OCI-LY1 (cell line): ENCODE measurements around the gene LIX1L.

Experiments
- H2AFZ ChIP-seq: fragments of 200-600 bp; sonication (generic), shearing (Covaris generic); 2 replicates; pipeline ENCODE4 v1.6.0; 2014; ENCODE audit warnings: antibody characterized with exemption, mild to moderate bottlenecking, low read length
- H3F3A ChIP-seq: fragments of 200-600 bp; sonication (generic), shearing (Covaris generic); 2 replicates; pipeline ENCODE4 v1.6.0; 2014; ENCODE audit warnings: mild to moderate bottlenecking, antibody characterized with exemption, low read length, moderate library complexity; ENCODE audit not compliant: insufficient read depth
- H3K27ac ChIP-seq: fragments of 200-600 bp; sonication (generic); 2 replicates; pipeline ENCODE4 v1.5.1; 2014; ENCODE audit warnings: low read length, mixed run types, mild to moderate bottlenecking, low read depth; ENCODE audit not compliant: poor library complexity, severe bottlenecking
- H3K27me3 ChIP-seq: fragments of 200-600 bp; sonication (generic); 2 replicates; pipeline ENCODE4 v1.6.0; 2014; ENCODE audit warnings: antibody characterized with exemption, mild to moderate bottlenecking, low read length, moderate library complexity; ENCODE audit not compliant: insufficient read depth
- H3K36me3 ChIP-seq: fragments of 200-600 bp; sonication (generic); 2 replicates; pipeline ENCODE4 v1.6.1; 2014; ENCODE audit warnings: mild to moderate bottlenecking, antibody characterized with exemption, low read length, moderate library complexity, mixed read lengths; ENCODE audit not compliant: insufficient read depth
- H3K4me1 ChIP-seq: fragments of 200-600 bp; sonication (generic); 2 replicates; pipeline ENCODE4 v1.5.1; 2014; ENCODE audit warnings: mild to moderate bottlenecking, low read length, moderate library complexity; ENCODE audit not compliant: insufficient read depth, severe bottlenecking
- H3K4me2 ChIP-seq: fragments of 200-600 bp; sonication (generic), shearing (Covaris generic); 2 replicates; pipeline ENCODE4 v1.6.1; 2014; ENCODE audit warnings: low read length
- H3K4me3 ChIP-seq: fragments of 200-600 bp; sonication (generic); 2 replicates; pipeline ENCODE4 v1.5.1; 2014; ENCODE audit warnings: low read length, low read depth, mild to moderate bottlenecking, mixed read lengths; ENCODE audit not compliant: poor library complexity, severe bottlenecking
- H3K79me2 ChIP-seq: fragments of 200-600 bp; shearing (Covaris generic); 2 replicates; pipeline ENCODE4 v1.6.1; 2016; ENCODE audit warnings: mixed run types, low read length, mixed read lengths; ENCODE audit not compliant: insufficient read depth
- H3K9ac ChIP-seq: fragments of 200-600 bp; sonication (generic), shearing (Covaris generic); 2 replicates; pipeline ENCODE4 v1.6.1; 2014; ENCODE audit warnings: mild to moderate bottlenecking, low read length, mixed read lengths
- H3K9me2 ChIP-seq: fragments of 200-600 bp; sonication (generic), shearing (Covaris generic); 2 replicates; pipeline ENCODE4 v1.6.1; 2014; ENCODE audit warnings: low read depth, mild to moderate bottlenecking, low read length, mixed read lengths
- H3K9me3 ChIP-seq: fragments of 200-600 bp; shearing (Covaris generic); 2 replicates; pipeline ENCODE4 v1.6.1; 2014; ENCODE audit warnings: low read length, mixed read lengths
- H4K20me1 ChIP-seq: fragments of 200-600 bp; sonication (generic), shearing (Covaris generic); 2 replicates; pipeline ENCODE4 v1.6.0; 2016; ENCODE audit warnings: mild to moderate bottlenecking, low read length; ENCODE audit not compliant: insufficient read depth
- CTCF ChIP-seq: fragments of 200-600 bp; sonication (generic), shearing (Covaris generic); IDR thresholded peaks from 2 replicates; pipeline ENCODE4 v1.5.1; 2017; ENCODE audit warnings: mild to moderate bottlenecking, antibody characterized with exemption, low read length, moderate library complexity, mixed read lengths
- EZH2 ChIP-seq: fragments of 200-600 bp; sonication (generic), shearing (Covaris generic); IDR thresholded peaks from 2 replicates; pipeline ENCODE4 v1.8.0; 2017; ENCODE audit warnings: borderline replicate concordance, mixed run types, mild to moderate bottlenecking, antibody characterized with exemption, low read length, moderate library complexity, mixed read lengths

The LIX1L gene

GRCh38 chr1:145978854-145979745, 21.3 kb upstream of the LIX1L start:
- Histone ChIP-seq H3K27me3 (no peaks in the 10 kb centered on the region), H3F3A (0 out of 2 replicates have a peak, but pooled peaks cover 6% of the 10 kb centered on the region), H3K27ac (peak overlapping the region; percentile 96), H3K4me3 (peak overlapping the region; percentile 36), H3K4me1 (peaks cover 56% of the 10 kb centered on the region), H3K36me3 (peaks cover 5% of the 10 kb centered on the region; the same call in 1 of the 2 replicates), H4K20me1 (no peaks in the 10 kb centered on the region), H3K9me3 (no peaks in the 10 kb centered on the region), H3K9me2 (no peaks in the 10 kb centered on the region), H3K4me2 (peak overlapping the region; percentile 64), H2AFZ (no peak overlapping the region), H3K9ac (peak overlapping the region; percentile 58), H3K79me2 (no peaks in the 10 kb centered on the region)
- TF ChIP-seq CTCF (peak; percentile 64), EZH2 (no peak)

- TF ChIP-seq CTCF = no peak
- no peak for TF ChIP-seq EZH2
- Histone ChIP-seq H3K9ac (peak overlapping the region; percentile 58), H2AFZ (no peak overlapping the region), H3K4me3 (no peak overlapping the region), H3K27me3 (no peaks in the 10 kb centered on the region), H3K79me2 (no peaks in the 10 kb centered on the region), H4K20me1 (no peaks in the 10 kb centered on the region), H3K27ac (peak overlapping the region; percentile 96), H3K4me2 (peak overlapping the region; percentile 64; the same call in 1 of the 2 replicates), H3K4me1 (peaks cover 50% of the 10 kb centered on the region), H3K36me3 (peaks cover 5% of the 10 kb centered on the region; the same call in 1 of the 2 replicates), H3F3A (0 out of 2 replicates have a peak, but pooled peaks cover 2% of the 10 kb centered on the region), H3K9me2 (no peaks in the 10 kb centered on the region), H3K9me3 (no peaks in the 10 kb centered on the region)
Measured at GRCh38 chr1:145978471-145978853, 20.6 kb upstream of the LIX1L start.

GRCh38 chr1:145977486-145978470, 20.0 kb upstream of the LIX1L start:
- H3K27me3 ChIP-seq = no peaks in the 10 kb centered on the region
- H2AFZ ChIP-seq = no peak overlapping the region
- H3K4me1 ChIP-seq = peaks cover 43% of the 10 kb centered on the region
- no peaks in the 10 kb centered on the region for H3K9me3 ChIP-seq
- no peaks in the 10 kb centered on the region for H4K20me1 ChIP-seq
- no peaks in the 10 kb centered on the region for H3K79me2 ChIP-seq
- no peaks in the 10 kb centered on the region for H3F3A ChIP-seq
- H3K9ac ChIP-seq = peak overlapping the region; percentile 58; the same call in 1 of the 2 replicates
- H3K4me3 ChIP-seq = no peak overlapping the region
- peak overlapping the region; percentile 96 for H3K27ac ChIP-seq
- TF ChIP-seq CTCF = peak; percentile 84
- no peak for TF ChIP-seq EZH2
- no peaks in the 10 kb centered on the region for H3K9me2 ChIP-seq
- H3K4me2 ChIP-seq = peak overlapping the region; percentile 64; the same call in 1 of the 2 replicates
- peaks cover 5% of the 10 kb centered on the region; the same call in 1 of the 2 replicates for H3K36me3 ChIP-seq
